Activated CD4-positive, alpha-beta T cell treated with anti-CD3 and anti-CD28 coated beads, Interleukin-2, amount 50 U/mL, for 1 hour (primary cell): ENCODE results near the gene SCCPDH.
A peak's percentile ranks its signal among the peaks of the same experiment; 100 is the strongest.

Source experiments
- DNase-seq: peaks from one replicate; pipeline ENCODE4 v3.0.0-alpha.2; 2020

SCCPDH gene

DNA sequence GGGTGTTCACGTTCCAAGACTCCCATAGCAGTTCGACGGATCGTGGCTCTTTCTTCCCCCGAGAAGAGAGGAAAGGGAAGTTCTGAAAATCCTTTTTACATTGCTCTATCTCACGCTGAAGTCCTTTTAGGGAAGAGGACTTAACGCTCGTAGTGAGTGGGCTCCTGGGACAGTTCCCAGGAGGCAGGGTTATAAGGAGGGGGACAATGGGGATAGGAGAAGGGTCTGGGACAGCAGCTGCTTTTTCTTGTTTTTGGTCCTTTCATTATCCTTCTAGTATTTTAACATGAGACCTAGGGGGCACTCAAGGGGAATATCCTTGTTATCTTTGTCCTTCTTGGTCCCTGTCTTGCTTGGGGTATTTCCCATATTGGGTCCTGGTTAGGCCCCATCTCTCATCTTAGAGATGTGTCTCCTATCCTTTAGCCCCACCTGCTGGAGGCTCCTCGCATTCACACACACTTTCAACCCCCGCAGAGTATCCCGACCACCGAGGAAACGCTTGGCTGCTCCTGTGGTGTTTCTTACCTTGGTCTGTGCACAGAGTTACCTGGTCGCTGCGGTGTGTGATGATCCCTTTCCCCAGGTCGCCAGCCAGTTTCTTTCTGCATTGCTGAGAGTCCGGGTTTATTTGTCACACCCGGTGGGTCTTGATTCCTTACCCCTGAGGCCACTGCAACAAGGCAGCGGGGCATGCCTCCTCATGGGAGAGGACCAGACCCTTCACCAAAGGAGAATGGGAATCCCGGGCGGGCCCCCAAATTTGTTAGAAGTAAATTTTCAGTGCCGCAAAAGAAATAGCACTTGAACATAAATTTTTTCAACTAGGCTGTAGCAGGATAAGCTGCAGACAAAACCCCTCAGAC lies 29.7 kb downstream of the SCCPDH start:
- DNase-seq = peak; percentile 46

DNA sequence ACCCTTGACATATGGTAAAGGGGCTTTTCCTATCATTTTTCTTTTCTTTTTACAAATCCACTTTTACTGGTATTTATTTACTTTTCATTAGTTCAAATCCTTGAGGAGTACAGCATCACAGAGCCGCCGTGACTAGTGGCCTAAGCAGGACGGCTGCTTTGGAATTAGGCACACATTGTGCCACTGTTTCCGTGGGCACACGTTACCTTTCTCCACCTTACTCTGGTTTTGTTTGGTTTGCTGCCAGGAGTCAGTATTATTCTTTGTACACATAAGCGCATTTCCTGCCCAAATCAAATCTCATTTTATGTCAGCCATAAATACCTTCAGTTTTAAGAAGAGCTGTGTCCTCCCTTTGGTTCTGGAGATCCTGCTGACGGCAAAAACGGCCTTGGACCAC lies 31.2 kb downstream of the SCCPDH start:
- DNase-seq = no peak

DNA sequence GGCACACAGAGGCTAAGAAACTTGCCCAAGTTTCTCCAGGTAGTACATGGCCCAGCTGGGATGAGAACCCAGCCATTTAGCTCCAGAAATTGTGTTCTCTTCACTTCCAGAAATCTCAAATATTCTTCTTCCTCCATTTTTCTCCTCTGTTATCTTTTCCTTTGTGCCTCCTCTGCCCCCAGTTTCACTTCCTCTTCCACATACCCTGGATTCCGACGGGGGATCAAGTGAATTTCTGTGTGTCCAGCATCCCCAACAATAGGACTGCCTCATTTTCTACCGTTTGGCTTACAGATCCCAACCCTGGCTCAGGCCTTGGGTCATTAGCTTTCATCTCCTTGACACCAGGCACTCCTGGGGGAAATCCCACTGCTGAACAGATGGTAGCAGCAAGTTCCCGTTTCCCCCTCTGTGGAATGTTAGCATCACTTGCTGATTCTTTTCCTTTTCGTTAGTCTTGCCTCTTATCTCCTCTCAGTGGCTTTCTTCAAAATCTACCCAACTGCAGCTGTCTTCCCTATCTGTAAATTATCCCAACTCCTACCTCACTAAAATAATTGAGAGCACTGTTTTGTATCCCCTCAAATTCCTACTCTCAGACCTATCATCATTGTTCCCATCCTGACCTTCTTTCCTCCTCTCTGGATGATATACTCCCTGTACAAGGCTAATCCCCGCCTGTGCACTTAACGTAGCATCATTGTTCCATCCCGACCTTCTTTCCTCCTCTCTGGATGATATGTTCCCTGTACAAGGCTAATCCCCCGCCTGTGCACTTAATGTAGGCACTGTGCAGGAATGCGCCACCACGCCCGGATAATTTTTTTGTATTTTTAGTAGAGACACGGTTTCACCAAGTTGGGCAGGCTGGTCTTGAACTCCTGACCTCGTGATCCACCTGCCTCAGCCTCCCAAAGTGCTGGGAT lies 36.5 kb downstream of the SCCPDH start:
- no peak for DNase-seq

DNA sequence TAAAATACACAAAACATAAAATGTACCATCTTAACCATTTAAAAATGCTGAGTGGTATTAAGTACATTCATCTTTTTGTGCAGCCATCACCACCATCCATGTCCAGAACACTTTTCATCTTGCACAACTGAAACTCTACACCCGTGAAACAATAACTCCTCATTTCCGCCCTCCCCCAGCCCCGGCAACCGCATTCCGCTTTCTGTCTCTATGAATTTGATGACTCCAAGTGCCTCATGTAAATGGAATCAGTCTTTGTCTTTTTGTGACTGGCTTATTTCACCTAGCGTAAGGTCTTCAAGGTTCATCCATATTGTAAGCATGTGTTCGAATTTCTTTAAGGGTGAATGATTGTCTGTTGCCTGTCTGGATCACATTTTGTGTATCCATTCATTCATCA lies 37.2 kb downstream of the SCCPDH start:
- DNase-seq = no peak

DNA sequence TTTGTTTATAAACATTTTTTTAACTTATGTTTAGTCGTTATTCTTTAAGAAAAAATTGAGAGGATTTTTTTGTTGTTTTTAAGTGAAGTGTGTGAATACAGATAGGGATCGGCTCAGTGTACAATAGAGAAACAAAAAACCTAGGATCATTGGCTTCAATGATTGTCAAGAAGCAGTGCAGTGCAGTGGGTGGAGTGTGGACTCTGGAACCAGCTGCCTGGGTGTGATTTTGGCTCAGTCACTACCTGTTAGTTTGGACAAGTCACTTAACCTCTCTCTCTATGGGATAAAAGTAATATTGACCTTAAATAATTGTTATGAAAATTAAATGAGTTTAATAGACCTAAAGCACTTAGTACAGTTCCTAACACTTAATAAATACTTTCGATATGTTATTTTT lies 41.3 kb downstream of the SCCPDH start:
- no peak for DNase-seq

DNA sequence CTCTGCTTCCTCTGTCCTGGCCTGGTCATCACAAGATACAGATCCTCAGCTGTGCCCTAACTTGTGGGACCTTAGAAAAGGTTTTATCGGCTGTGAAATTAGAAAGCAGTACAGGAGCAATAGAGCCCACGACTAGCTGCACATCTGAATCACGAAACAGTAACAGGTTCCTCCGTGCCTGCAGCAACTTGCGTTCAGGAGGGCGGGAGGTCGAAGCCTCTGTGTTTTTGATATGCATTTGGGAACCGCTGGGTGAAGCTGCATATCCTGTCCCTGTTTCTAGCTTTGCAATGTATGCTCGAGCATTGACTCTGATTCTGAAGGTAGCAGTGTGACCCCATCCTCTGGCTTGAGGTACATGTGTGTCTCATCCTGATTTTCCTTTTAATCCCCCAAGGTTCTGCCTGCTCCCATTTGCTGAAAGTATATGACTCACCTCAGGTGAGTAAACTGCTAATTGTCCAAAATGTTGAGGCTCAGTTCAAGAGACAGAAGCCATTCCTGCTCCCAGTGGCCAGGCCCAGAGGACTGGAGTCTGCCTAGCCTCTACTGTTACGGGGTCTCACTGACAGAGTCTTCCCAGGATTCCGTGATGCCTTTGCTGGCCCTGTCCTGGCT lies 44.3 kb downstream of the SCCPDH start:
- DNase-seq = no peak

DNA sequence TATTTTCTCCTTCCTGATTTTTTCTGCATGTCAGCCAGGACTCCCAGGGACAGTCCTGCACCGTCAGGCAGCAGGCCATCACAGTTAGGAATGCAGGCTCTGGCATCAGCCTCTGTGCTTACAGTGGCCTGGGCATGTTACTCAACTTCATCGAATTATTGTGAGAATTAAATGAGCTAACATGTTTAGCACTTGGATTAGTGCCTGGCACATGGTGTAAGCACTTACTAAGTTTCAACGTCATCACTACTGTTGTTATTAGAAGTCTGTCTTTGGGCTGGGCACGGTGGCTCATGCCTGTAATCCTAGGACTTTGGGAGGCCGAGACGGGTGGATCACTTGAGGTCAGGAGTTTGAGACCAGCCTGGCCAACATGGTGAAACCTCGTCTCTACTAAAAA lies 45.1 kb downstream of the SCCPDH start:
- no peak for DNase-seq

DNA sequence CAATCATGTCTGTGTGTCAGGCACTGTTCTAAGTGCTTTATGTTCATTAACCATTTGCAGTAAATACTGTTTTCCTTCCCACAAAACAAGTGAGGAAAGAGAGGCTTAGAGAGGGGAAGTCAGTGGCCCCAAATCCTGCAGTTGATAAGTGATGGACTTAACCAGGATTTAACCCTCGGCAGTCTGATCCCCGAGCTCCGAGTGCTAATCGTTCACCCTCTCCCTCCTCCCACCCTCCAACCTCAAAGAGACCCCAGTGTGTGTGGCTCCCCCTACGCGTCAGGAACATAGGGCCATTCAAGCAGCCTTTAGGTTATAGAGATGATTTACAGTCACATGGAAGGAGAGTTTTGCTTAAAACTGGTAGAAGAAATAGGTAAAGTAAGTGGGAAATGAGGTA lies 47.2 kb downstream of the SCCPDH start:
- no peak for DNase-seq

DNA sequence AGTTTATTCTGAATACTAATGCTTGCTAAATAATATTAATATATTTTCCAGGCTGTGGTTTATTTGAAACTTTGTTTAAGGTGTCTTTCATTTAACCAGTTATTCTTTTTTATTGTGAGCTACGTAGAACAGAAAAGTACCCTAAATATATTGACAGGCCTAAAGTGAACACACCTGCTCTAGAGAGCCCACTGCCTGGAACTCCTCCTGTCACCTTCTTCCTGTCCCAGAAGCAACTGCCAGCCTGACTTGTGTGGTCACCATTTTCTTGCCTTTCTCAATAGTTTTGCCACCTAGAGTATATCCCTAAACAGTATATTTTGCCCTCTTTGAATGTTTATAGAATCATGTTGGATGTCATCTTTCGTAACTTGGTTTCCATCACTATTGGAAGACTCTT lies 48.5 kb downstream of the SCCPDH start:
- no peak for DNase-seq

DNA sequence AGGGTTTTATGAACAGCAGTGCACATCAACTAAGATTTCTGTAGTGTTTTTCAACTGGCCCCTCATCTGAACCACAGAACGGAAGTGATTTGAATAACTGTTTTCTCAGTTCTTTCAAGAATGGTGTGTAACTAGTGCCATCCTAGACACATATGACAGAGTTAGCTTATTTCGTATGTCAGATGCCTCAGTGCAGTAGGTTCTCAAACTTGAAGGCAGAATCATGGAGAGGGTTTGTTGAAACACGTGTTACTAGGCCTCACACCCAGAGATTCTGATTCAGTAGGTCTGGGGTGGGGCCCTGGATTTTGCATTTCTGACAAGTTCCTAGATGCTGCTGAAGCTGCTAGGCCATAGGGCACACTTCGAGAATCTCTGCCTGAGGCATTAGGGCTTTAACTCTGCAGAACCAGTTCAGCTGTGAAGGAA lies 49.0 kb downstream of the SCCPDH start:
- no peak for DNase-seq

DNA sequence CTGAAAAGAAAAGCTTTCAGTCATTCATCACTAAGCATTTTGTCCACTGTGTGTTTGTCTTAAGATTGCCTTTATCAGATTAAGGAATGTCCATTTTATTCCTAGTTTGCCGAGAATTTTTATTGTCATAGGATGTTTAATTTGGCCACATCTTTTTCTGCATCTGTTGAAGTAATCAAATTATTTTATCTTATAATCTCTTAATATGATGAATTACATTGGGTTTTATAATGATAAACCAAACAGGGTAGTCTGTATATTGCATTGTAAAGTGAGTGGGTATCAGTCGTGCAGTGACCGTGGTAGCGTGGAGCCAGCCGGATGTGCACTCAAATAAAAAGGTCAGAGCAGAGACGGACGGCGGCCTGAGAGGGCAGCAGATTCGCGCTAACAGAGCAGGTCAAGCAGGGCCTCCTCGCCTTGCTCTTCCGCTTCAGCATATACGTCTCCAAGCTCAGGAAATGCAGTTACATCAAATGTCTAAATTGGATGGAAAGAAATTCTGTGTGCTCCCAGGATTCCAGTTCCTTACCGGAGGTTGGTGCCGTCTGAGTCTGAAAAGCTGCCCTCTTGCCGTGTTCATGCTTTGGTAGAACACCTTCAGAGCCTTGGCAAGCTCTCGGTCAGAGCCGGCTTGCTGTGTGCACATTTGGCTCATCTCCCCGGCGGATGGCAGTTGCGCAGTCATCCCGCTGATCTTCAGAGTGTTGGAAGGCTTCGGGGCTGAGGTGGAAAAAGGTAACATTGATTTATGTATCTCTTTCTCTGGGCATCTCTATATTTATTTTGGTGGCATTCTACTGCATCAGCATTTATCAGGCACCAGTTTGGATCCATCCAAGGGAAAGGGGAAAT lies 51.5 kb downstream of the SCCPDH start:
- DNase-seq = no peak

DNA sequence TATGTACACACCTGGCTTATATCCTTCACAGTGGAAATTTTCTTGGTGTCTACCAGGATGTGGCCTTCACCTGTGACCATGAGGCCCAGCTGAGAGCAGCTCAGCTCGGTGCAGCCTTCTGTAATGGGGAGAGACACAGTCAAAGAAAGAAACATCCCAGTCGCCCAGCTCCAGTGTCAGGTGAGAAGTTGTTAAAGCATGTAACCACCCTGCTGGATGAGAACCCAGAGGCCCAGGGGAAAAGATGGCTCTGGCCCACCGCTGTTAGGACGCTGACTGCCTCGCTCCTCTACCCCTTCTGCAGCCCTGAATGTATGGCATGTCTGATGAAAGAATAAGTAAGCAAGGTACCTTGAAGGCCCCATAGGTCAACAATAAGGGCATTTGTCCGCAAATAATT lies 52.7 kb downstream of the SCCPDH start:
- DNase-seq = no peak

DNA sequence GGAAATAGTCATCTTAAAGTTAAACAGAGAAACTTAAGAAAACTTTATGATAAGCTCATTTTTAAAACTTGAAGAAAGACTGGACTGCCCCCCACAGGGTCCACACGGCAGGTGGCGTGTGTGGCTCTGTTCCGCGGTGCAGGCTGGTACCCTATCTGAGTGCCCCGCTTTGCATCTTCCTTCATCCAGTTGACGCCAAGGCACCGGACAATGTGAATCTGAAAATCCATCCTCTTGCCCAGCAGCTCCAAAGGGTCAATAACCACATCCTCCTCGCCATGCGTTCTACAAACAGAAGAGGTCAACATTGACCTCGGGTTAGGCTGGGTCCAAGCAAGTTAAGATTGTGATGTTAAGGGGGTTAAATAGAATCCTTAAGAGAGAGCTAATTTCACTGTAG lies 54.5 kb downstream of the SCCPDH start:
- no peak for DNase-seq

DNA sequence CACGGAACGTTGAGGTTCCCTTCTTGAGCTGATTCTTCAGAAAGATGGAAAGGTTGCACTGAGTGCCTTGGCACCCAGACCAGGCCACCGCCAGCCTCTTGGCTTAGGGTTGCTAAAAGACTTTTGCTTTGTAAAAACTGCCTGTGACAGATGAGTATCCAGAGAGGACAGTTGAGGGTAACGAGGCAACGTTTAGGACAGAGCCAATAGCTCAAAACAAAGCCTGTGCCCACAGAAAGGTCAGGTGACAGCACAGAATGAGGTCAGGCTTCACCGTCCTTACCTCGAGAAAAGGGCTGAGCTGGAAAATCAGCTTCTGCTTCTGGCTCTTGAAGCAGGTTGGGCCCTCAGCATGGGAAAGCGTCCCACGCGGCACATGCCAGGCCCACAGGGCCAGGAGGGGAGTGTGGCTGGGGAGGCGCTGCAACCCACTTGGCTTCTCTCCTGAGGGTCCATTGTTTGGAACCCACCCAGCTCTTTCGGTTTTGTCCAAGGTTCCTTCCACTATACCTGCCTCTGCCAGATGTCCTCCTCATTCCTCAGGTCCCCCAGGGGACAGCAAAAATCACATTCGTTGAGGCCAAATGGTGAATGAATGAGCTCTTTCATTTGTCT lies 55.5 kb downstream of the SCCPDH start:
- no peak for DNase-seq

DNA sequence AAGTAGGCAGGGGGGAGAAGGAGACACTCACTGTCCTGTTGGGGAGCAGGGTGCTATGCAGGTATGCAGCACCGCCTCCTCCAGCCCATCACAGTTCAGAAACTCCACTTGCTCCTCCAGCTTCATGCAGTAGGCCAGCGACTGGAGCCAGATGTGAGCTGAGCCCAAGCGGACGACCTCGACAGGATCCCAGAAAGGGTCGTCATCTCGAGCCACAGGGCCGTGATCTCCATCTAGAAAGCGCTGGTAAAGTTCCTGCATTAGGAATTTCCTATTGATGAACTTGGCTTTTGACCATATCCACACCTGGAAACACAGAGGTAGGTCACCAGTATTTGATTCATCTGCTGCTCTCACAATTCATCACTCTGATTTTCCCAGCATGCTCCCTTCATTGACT lies 56.1 kb downstream of the SCCPDH start:
- no peak for DNase-seq

DNA sequence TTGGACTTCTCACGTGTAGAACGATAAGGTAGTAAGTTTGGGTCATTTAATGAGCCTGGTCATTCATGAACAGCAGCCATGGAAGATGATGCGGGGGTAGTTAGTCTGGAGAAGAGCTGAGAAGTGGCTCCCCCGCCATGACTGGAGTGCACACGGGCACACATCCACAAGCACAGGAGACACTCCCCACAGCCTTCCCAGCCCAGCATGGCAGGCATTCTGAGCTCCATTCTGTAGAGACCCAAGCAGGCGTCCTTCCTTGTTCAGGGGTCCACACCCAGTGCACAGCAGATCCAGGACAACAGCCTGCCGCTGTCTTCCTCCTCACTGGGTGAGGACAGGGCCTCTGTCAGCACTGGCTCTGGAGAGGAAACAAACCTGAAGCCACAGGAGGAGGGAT lies 57.0 kb downstream of the SCCPDH start:
- no peak for DNase-seq

DNA sequence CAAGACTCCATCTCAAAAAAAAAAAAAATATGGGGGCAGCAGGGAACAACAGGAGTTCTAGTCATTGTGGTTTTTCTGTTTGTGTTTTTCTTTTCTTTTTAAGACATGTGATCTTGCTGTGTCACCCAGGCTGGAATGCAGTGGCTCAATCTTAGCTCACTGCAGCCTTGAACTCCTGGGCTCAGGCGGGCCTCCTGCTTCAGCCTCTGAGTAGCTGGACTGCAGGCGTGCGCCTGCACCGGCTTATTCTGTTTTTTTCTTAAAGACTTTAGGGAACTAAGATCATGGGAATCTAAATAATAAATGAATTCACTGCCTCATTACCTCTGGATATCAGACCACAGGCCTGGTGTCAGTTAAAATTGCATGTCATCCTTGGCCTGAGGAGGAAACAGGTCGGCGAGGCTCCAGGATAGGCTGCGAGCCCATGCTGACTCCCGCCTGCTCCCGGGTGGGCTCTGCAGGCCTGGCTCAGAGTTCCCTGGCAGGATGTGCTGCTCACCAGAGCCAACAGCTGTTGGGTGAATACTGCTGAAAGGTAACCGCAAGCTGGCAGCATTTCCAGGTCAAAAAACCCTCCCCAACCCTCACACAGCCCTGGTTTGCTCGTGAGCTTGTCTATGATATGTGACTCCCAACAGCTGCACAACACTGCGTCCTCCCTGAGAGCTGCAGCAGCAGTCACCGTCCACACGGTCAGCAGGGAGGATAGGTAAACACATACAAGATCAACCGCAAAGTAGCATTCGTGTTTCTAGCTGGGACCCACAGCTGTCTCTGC lies 58.1 kb downstream of the SCCPDH start:
- DNase-seq = no peak

DNA sequence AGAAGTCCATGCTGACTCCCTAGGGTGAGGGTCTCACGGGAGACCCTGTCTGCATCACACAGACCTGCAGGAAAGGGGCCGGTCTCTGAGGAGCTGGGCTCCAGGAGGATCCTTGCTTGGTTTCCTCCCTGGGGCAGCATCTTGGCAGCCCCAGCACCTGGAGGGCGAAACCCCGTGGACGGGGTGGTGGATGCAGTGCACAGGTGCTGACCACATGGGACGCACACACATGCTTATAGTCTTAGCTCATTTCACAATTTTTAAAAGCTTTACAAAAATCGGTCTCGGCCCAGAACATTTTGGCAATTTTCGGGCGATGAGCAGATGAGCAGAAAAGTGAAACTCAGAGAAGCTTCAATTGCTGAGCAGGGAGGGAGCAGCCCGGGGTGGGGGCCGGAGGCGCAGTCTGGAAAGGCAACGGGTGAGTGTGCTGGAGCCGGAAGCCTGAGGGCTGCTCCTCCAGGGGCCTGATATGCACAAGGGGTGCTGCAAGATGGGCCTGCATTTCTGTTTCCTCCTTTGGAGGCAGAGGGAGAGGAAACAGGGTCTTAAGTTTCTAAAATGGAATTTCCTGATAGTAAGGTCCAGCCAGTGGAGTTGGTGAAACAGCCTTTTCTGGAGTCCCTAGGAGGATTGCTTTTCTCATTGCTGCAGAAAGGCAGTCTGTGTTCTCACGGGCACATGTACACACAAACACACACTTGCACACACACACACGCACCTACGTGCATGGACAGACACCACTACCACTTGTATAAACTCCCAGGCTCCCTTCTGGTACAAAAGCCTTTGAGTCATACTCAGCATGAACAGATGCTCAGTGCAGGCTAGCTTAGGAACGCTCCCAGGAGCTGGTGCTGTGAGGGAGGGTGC lies 60.6 kb downstream of the SCCPDH start:
- DNase-seq = no peak

DNA sequence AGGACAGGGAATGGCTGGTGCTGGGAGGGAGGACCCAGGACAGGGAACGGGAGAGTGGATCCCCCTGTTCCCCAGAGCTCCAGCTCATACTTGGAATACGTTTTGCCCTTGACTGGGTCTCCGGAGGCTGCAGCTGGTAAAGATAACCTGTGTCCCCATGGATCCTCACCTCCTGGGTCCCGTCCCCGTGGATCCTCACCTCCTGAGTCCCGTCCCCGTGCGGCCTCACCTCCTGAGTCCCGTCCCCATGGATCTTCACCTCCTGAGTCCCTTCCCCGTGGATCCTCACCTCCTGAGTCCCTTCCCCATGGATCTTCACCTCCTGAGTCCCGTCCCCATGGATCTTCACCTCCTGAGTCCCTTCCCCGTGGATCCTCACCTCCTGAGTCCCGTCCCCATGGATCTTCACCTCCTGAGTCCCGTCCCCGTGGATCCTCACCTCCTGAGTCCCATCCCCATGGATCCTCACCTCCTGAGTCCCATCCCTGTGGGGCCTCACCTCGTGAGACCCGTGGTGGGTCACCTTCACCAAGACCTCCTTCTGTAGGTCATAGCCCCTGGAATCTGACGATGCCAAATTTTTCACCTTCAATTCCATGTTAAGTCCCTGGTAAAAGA lies 61.4 kb downstream of the SCCPDH start:
- no peak for DNase-seq
